ENCODE results near the gene ZFP37.

ZFP37 gene

DNA sequence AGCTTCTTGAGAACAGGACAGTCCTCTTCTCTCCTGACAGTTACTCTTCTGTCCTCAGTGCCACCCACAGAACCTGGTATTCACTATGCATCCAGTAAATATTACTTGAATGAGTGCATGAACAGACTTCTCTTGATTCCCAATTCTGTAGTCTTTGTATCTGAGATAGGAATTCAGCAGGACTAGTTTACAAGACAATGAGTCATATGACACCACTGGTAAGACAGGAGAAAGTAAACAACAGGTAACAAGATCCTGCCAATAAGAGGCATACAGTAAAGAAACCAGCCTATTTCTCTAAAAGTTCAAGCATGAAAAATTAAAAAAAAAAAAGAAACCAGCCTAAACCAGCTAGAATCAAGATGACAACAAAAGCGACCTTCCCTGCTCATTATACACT lies 50.7 kb downstream of the ZFP37 start:
- TF ChIP-seq, protein P1, sequence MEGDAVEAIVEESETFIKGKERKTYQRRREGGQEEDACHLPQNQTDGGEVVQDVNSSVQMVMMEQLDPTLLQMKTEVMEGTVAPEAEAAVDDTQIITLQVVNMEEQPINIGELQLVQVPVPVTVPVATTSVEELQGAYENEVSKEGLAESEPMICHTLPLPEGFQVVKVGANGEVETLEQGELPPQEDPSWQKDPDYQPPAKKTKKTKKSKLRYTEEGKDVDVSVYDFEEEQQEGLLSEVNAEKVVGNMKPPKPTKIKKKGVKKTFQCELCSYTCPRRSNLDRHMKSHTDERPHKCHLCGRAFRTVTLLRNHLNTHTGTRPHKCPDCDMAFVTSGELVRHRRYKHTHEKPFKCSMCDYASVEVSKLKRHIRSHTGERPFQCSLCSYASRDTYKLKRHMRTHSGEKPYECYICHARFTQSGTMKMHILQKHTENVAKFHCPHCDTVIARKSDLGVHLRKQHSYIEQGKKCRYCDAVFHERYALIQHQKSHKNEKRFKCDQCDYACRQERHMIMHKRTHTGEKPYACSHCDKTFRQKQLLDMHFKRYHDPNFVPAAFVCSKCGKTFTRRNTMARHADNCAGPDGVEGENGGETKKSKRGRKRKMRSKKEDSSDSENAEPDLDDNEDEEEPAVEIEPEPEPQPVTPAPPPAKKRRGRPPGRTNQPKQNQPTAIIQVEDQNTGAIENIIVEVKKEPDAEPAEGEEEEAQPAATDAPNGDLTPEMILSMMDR (IDR thresholded peaks at IDR 0.05; ENCODE audit: control insufficient read depth, insufficient read depth, low read depth, low read length, missing control alignments), result no peak
- no peak for DNase-seq (ENCODE audit: low read depth)

DNA sequence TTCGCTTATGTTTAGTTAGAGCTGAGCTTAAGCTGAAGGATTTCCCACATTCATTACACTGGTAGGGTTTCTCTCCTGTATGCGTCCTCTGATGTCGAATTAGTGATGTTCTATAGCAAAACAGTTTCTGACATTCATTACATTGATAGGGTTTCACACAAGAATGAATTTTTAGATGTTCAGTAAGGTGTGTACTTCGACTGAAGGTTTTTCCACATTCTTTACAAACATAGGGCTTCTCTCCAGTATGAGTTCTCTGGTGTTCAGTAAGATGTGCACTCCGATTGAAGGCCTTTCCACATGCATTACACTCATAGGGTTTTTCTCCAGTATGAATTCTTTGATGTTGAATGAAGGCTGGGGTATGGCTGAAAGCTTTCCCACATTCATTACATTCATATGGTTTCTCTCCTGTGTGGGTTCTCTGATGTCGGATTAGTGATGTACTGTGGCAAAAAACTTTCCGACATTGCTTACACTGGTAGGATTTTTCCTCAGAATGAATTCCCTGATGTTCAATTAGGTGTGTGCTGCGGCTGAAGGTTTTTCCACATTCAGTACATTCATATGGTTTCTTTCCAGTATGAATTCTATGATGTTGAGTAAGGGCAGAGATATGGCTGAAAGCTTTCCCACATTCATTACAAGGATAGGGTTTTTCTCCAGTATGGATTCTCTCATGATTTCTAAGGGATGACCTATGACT lies 59.1 kb downstream of the ZFP37 start:
- TF ChIP-seq, protein P1 (IDR thresholded peaks at IDR 0.05; ENCODE audit: control insufficient read depth, insufficient read depth, low read depth, low read length, missing control alignments), result no peak
- no peak for DNase-seq (ENCODE audit: low read depth)
- no peak overlapping the region for H3K4me3 ChIP-seq (ENCODE audit: control insufficient read depth, low read depth, low read length)

More for the DNA sequence above, 50.7 kb downstream of the ZFP37 start:
- no peak overlapping the region for H3K4me3 ChIP-seq (ENCODE audit: control insufficient read depth, low read depth, low read length)
